Small intestine (tissue), 7 donors: ENCODE measurements around the gene DBF4B. TPM values are rescaled to one million over a fixed set of nuclear protein-coding genes. Genes with fewer than 3 reads are reported as not detected.
A peak's percentile ranks its signal among the peaks of the same experiment; 100 is the strongest.

ENCODE experiments used
- DNase-seq, 2 donors: peaks; one replicate each; pipeline versions ENCODE4 v3.0.0 to v3.0.0-alpha.2; 2013
- FAIRE-seq: peaks from 2 replicates; lab custom pipeline; 2012; peaks lifted over from hg19 to GRCh38; lab: Jason Lieb, UNC
- H3K27ac ChIP-seq, 3 donors: one replicate each; pipeline ENCODE4 v1.5.1; 2013; ENCODE audit warnings: low read length in 2 of 3, mild to moderate bottlenecking in 2 of 3, control low read depth in 1 of 3, inconsistent platforms in 1 of 3, low read depth in 1 of 3, moderate library complexity in 1 of 3
- H3K27me3 ChIP-seq, 3 donors: one replicate each; pipeline ENCODE4 v1.6.1; 2013; ENCODE audit warnings: low read length in 3 of 3, inconsistent platforms in 1 of 3; ENCODE audit not compliant: control insufficient read depth in 3 of 3, insufficient read depth in 3 of 3
- H3K36me3 ChIP-seq, 3 donors: one replicate each; pipeline ENCODE4 v1.6.1; 2013; ENCODE audit warnings: low read length in 3 of 3, inconsistent platforms in 1 of 3, low read depth in 1 of 3, mild to moderate bottlenecking in 1 of 3, moderate library complexity in 1 of 3; ENCODE audit not compliant: control insufficient read depth in 3 of 3, insufficient read depth in 2 of 3
- H3K4me1 ChIP-seq, 3 donors: one replicate each; pipeline ENCODE4 v1.6.1; 2013; ENCODE audit warnings: low read length in 2 of 3, inconsistent platforms in 1 of 3, low read depth in 1 of 3, mild to moderate bottlenecking in 1 of 3, moderate library complexity in 1 of 3; ENCODE audit not compliant: control insufficient read depth in 3 of 3, insufficient read depth in 2 of 3
- H3K4me3 ChIP-seq, 3 donors: one replicate each; pipeline ENCODE4 v1.5.1; 2013; ENCODE audit warnings: low read length in 3 of 3, control low read depth in 1 of 3, inconsistent platforms in 1 of 3, low read depth in 1 of 3, mild to moderate bottlenecking in 1 of 3, moderate library complexity in 1 of 3
- H3K9me3 ChIP-seq, 2 donors: one replicate each; pipeline ENCODE4 v1.6.1; 2013; ENCODE audit warnings: low read depth in 1 of 2, low read length in 1 of 2; ENCODE audit not compliant: control insufficient read depth in 2 of 2, insufficient read depth in 1 of 2
- WGBS, 3 donors: extraction: QIAGEN DNeasy Blood & Tissue Kit; methylation state at CpG; one replicate each; pipeline ENCODE4 v1.1.7; 2013; 5-methylcytosine and 5-hydroxymethylcytosine counted together
- polyA plus RNA-seq, 4 donors: library from polyadenylated mRNA; stranded (reverse) in 3 of 4; unstranded in 1 of 4; fragments of 200-250 nt in 3 of 4; fragments of 120-200 nt in 1 of 4; gene quantifications; one replicate each; pipeline versions ENCODE4 v1.2.1 to v1.2.3, GENCODE V29; 2013
- donor health status: healthy with polysubstance abuse.
- donor health status: control.
- donor health status: control.
- donor health status: Bipolar disorder and iron deficiency.
- donor health status: healthy.

DBF4B gene
- polyA plus RNA-seq, 4 donors, result 0.54 to 9.1 (median 3.1) TPM

DNA sequence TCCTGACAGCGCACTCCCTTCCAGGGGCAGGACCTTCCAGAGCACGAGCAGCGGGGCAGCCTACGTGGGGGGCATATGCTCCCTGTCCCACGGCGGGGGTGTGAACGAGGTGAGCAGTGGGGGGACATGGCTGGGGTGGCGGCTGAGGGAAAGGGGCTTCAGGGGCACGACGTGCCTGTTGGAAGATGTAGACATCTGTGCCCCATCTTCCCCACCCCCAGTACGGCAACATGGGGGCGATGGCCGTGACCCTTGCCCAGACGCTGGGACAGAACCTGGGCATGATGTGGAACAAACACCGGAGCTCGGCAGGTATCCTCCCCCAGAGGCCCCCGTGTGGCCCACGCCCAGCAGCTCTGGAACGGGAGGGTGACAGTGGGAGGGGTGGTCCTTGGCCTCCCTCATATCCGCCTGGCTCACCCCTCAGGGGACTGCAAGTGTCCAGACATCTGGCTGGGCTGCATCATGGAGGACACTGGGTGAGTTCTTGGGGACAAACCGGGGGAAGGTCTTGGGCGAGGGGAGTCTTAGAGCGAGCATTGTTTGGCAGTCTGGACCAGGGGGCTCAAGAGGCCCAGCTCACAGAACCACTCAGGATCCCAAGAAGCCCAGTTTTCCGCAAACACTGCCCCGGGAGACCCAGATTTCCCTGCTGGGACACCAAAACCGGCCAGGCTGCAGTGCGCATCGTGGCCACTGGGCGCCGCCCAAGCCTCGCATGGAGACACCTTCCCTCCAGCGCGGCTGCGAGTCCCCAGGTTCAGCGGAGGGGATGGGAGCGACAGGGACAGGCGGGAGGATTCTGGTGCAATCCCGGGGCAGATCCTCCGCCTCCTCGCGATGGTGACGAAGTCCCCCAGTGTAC, 66.0 kb downstream of the DBF4B start:
- Histone ChIP-seq H3K4me3 (peak overlapping the region in 2 of 3 donors; percentile 13 to 53), H3K27ac (no peak overlapping the region), H3K27me3 (peaks cover 0 to 17% (median 0%) of the 10 kb centered on the region in 3 donors), H3K36me3 (peaks cover 0 to 3% (median 0%) of the 10 kb centered on the region in 3 donors), H3K4me1 (peaks cover 0 to 25% (median 0%) of the 10 kb centered on the region in 3 donors), H3K9me3 (no peaks in the 10 kb centered on the region)
- no peak for FAIRE-seq
- DNase-seq, result peak; percentile 81 to 88
- 10 to 24% (median 17%) methylated on average over 33 to 42 of the region's 42 CpGs for WGBS, 3 donors

DNA sequence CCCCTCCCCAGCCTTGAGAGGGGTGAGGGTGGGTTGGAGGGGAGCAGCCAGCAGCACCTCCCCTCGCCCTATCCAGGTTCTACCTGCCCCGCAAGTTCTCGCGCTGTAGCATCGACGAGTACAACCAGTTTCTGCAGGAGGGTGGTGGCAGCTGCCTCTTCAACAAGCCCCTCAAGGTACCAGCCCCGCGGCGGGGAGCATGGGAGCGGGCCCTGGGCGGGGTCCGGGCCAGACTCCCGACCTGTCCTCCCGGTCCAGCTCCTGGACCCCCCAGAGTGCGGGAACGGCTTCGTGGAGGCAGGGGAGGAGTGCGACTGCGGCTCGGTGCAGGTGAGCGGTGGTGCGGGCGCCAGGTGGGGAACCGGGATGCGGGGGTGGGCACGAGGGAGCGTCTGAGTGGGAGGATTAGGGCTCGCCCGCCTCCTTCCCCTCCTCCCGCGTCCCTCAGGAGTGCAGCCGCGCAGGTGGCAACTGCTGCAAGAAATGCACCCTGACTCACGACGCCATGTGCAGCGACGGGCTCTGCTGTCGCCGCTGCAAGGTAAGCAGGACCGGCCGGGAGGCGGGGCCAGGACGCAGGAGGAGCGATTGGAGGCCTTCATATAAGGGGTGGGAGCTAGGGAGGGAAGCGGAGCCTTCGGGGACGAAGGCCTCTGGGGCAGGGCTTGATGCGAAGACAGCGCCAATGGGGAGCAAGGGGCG, 66.8 kb downstream of the DBF4B start:
- peak overlapping the region in 2 of 3 donors; percentile 13 to 53 for H3K4me3 ChIP-seq
- FAIRE-seq (no peak), DNase-seq (peak in 1 of 2 donors; percentile 99)
- no peaks in the 10 kb centered on the region for H3K9me3 ChIP-seq
- H3K36me3 ChIP-seq, result peaks cover 0 to 3% (median 0%) of the 10 kb centered on the region in 3 donors
- peak overlapping the region in 1 of 3 donors; percentile 6 for H3K27ac ChIP-seq
- H3K4me1 ChIP-seq, result peaks cover 0 to 27% (median 0%) of the 10 kb centered on the region in 3 donors
- peaks cover 0 to 20% (median 0%) of the 10 kb centered on the region in 3 donors for H3K27me3 ChIP-seq
- WGBS, 3 donors, result 1% methylated on average over 46 to 50 of the region's 50 CpGs

DNA sequence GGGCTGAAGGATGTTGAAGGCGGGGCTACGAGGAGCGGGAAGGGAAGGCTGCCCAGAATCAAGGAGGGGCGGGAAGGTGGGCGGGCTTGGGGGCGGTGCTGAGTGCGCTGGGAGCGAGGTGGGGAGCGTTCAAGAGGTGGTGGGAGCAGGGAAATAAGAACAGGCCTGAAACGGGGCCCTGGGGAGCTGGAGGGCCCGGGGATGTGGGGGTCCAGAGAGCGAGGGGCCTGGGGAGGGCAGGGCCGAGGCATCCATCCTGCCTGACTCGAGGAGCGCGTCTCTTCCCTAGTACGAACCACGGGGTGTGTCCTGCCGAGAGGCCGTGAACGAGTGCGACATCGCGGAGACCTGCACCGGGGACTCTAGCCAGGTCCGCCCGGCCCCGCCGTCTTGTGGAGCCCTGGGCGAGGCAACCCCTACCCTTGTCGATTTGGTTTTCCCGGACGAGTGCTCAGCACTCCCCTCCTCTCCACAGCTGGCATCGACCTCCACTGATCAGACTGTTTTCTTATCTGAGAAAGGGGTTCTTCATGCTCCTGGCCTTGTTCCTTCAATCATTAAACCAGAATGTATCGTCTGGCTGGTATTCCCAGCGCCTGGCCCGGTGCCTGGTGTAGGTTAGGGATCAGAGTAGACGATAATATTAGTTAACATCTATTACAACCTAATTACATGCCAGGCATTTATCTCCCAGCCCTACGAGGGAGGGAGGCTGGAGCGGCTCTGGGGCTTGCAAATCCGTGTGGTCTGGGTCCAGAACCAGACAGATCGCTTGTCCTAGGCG, 67.6 kb downstream of the DBF4B start:
- no peaks in the 10 kb centered on the region for H3K9me3 ChIP-seq
- FAIRE-seq (no peak), DNase-seq (peak; percentile 77 to 99)
- H3K27ac ChIP-seq, result peak overlapping the region in 1 of 3 donors; percentile 28
- 3 to 8% (median 6%) methylated on average over 37 to 43 of the region's 43 CpGs for WGBS, 3 donors
- peaks cover 0 to 27% (median 0%) of the 10 kb centered on the region in 3 donors for H3K4me1 ChIP-seq
- peaks cover 0 to 3% (median 0%) of the 10 kb centered on the region in 3 donors for H3K36me3 ChIP-seq
- peaks cover 0 to 20% (median 0%) of the 10 kb centered on the region in 3 donors for H3K27me3 ChIP-seq
- peak overlapping the region; percentile 20 to 51 (median 40) for H3K4me3 ChIP-seq

DNA sequence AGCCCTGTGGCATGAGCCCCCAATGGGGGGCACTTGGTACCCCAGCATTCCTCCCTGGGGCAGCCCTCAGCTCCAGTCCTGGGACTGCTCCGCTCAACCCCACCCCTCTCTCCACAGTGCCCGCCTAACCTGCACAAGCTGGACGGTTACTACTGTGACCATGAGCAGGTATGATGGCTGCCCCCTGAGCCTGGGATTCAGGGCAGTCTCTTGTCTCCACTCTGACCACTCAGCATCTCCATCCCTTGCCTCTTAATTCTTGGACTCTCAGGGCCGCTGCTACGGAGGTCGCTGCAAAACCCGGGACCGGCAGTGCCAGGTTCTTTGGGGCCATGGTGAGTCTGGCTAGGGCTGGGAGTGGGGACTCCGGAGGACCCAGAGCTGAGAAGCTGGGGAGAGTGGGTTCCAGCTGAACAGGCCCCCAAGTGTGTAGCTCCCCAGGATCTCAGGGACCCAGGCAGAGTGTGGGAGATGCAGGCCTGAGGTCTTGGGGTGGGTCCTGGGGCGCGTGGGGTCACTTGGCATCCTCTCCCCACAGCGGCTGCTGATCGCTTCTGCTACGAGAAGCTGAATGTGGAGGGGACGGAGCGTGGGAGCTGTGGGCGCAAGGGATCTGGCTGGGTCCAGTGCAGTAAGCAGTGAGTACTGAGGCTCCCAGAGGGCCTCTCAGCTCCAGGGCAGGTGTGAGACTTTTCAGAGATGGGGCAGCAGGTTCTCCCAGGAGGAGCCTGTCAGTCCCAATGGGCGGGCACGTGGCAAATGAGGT, 68.3 kb downstream of the DBF4B start:
- WGBS, 3 donors, result 53 to 80% (median 59%) methylated on average over 19 of the region's 19 CpGs
- Histone ChIP-seq H3K27me3 (peaks cover 0 to 20% (median 0%) of the 10 kb centered on the region in 3 donors), H3K4me1 (peaks cover 0 to 27% (median 0%) of the 10 kb centered on the region in 3 donors), H3K4me3 (no peak overlapping the region), H3K9me3 (no peaks in the 10 kb centered on the region), H3K36me3 (peaks cover 0 to 3% (median 0%) of the 10 kb centered on the region in 3 donors), H3K27ac (no peak overlapping the region)
- FAIRE-seq (no peak), DNase-seq (no peak)

DNA sequence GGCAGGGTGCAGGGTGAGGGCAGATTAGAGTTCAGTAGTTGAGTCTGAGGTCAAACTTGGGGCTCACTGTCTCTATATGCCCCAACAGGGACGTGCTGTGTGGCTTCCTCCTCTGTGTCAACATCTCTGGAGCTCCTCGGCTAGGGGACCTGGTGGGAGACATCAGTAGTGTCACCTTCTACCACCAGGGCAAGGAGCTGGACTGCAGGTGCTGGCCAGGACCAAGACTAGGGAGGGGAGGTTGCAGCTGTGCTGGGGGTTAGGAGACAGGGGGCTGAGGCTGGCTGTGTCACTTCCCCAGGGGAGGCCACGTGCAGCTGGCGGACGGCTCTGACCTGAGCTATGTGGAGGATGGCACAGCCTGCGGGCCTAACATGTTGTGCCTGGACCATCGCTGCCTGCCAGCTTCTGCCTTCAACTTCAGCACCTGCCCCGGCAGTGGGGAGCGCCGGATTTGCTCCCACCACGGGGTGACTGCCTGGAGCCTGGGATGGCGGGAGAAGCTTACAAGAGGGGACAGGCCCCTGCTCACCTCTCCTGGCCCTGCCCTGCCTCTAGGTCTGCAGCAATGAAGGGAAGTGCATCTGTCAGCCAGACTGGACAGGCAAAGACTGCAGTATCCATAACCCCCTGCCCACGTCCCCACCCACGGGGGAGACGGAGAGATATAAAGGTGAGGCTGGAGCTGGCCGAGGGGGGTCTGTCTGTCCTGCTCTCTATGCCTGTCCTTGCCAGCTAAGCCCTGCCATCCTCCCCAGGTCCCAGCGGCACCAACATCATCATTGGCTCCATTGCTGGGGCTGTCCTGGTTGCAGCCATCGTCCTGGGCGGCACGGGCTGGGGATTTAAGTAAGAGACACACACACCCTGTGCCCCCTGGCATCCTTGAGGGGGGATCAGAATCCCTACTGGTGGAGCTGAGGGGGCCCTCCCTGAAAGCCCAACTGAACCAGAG, 69.2 kb downstream of the DBF4B start:
- no peak for DNase-seq
- no peak for FAIRE-seq

DNA sequence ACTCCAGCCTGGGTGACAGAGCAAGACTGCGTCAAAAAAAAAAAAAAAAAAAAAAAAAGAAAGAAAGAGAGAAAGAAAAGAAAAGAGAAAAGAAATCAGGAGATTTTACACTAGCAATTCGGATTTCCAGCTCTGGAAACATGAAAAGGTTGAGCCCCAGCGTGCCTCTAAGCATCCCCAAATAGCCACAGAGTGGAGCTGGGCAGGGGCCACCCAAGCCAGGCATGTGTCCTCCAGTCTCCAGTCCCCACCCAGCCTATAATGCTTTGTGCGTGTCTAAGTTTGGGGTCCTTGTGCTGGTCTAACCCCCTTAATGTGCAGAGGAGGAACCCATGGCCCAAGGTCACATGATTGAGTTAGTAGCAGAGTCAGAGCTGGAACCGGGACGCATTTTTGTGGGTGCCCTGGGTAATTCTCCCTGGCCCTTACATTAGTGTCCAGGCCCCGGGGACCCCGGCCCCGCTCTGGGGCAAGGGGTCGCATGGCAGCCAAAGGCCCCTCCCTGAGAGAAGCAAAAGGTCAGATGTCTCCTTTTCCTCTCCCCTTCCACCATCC, 70.3 kb downstream of the DBF4B start:
- Histone ChIP-seq H3K36me3 (peaks cover 0 to 3% (median 0%) of the 10 kb centered on the region in 3 donors), H3K27ac (no peak overlapping the region), H3K27me3 (peaks cover 0 to 20% (median 0%) of the 10 kb centered on the region in 3 donors), H3K9me3 (no peaks in the 10 kb centered on the region), H3K4me3 (peak overlapping the region in 1 of 3 donors; percentile 46), H3K4me1 (peaks cover 0 to 27% (median 0%) of the 10 kb centered on the region in 3 donors)
- FAIRE-seq, result no peak
- DNase-seq, result no peak
- 11 to 29% (median 12%) methylated on average over 9 to 10 of the region's 10 CpGs for WGBS, 3 donors

More for the DNA sequence above, 69.2 kb downstream of the DBF4B start:
- H3K36me3 ChIP-seq, result peaks cover 0 to 3% (median 0%) of the 10 kb centered on the region in 3 donors
- no peak overlapping the region for H3K27ac ChIP-seq
- 70 to 88% (median 77%) methylated on average over 18 to 20 of the region's 20 CpGs for WGBS, 3 donors
- H3K4me3 ChIP-seq, result no peak overlapping the region
- H3K4me1 ChIP-seq, result peaks cover 0 to 27% (median 0%) of the 10 kb centered on the region in 3 donors
- no peaks in the 10 kb centered on the region for H3K9me3 ChIP-seq
- H3K27me3 ChIP-seq, result peaks cover 0 to 20% (median 0%) of the 10 kb centered on the region in 3 donors
